Measurements from ENCODE around the gene UCN3.

- TF ChIP-seq CTCF (IDR thresholded peaks at IDR 0.05) (no peak), POLR2AphosphoS5 (IDR thresholded peaks at IDR 0.05) (no peak)
These were observed 25.9 kb downstream of the UCN3 start for GRCh38 chr10:5390607-5391205.

All from sigmoid colon (tissue), 4 donors.